Measurements from ENCODE around the gene MEF2C. TPM values are rescaled to one million over a fixed set of nuclear protein-coding genes. Genes with fewer than 3 reads are reported as not detected.
"Not testable (repeated sequence)": the region's sequence is repeated elsewhere in the genome, so short reads cannot be mapped to it uniquely, and the experiment has no call there.

The MEF2C gene
- total RNA-seq, 1 experiment from 2014 or later: 13.0 TPM

DNA sequence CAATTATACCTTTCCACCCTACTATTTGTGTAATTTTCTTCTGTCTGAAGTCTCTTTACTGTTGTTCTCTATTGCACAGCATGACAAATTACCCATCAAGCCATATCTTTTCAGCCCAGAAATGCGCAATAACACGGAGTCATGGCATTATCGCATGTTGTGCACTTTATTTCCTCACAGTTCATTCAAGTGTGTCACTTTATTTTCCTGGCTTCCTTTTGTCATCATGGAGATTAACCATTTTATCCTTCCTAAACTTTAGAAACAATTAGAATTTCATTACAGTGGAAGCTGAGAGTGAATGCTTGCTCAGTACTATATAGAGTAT lies 41.3 kb upstream of the MEF2C start:
- Histone ChIP-seq H3K36me3 (ENCODE audit: control insufficient read depth in 1 of 2, insufficient read depth in 2 of 2, low read length in 2 of 2) (no peaks in the 10 kb centered on the region), H3K9ac (ENCODE audit: low read length) (no peak overlapping the region), H3K9me2 (ENCODE audit: insufficient read depth) (no peaks in the 10 kb centered on the region), H3K4me3 (replicated peaks in 1 of 2; ENCODE audit: low read depth in 1 of 2, low read length in 2 of 2) (no peak overlapping the region), H3K4me1 (ENCODE audit: control insufficient read depth in 1 of 2, insufficient read depth in 2 of 2, low read length in 2 of 2) (no peaks in the 10 kb centered on the region), H3K27me3 (ENCODE audit: insufficient read depth, low read length) (no peaks in the 10 kb centered on the region), H3K79me2 (ENCODE audit: insufficient read depth, low read length) (no peaks in the 10 kb centered on the region), H3K27ac (ENCODE audit: low read depth, low read length) (no peak overlapping the region), H3K4me2 (ENCODE audit: low read length) (no peak overlapping the region), H2AFZ (ENCODE audit: low read depth, low read length, poor library complexity, severe bottlenecking) (no peak overlapping the region), H3K9me3 (ENCODE audit: control insufficient read depth in 1 of 2, insufficient read depth in 1 of 2, low read depth in 1 of 2, low read length in 2 of 2) (no peaks in the 10 kb centered on the region), H4K20me1 (ENCODE audit: insufficient read depth) (no peaks in the 10 kb centered on the region)
- no TSS peak for BruUV-seq (replicated peaks)
- no peak for ATAC-seq
- TF ChIP-seq CBX3 (IDR thresholded peaks at IDR 0.05; ENCODE audit: low read depth) (no peak), EZH2 (IDR thresholded peaks at IDR 0.05) (no peak), RAD21 (IDR thresholded peaks at IDR 0.05; ENCODE audit: low read depth) (no peak), EGR1 (IDR thresholded peaks at IDR 0.05; ENCODE audit: low read depth) (no peak)
- ChIA-PET RAD21 (ENCODE audit: low non-redundant PET in 1 of 2, low total read pairs in 2 of 2, uncharacterized antibody in 2 of 2, unreplicated experiment in 2 of 2) (no interaction called here), CTCF (no interaction called here), POLR2A (no interaction called here)
- intact Hi-C loops (cut with micrococcal nuclease): no loop called here
- DNase-seq (ENCODE audit: low read depth, low spot score): no peak

DNA sequence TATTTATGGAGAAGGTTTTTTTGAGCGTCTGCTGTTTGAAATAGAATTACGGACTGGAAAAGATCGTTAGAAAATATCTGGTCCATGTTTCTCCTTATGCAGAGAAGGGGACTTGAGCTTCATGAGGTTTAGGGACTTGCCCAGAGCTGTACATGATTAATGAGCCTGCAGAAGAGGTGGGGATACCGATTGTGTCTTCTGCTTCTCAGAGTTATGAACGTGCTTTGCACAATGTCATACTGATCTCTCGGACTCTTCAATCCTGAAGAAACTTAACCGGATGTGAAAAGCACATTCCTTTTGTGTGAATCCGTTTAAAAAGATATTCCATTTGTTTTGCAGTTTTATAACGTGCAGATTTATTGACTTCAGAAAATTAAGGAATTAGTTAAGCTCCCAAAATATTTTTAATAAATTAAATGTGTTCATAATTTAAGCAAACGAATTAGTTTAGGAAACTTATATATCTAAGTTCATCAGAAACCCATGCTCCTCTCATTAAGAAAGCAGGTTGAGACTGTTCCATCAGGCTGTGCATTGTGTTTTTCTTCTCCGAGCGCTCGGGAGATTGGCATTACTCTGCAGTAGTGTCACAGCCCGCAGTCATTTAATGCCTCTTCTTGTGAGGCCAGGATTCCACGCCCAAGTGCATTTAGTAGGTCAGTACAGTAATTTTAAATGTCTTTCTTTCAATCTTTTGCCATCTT lies 40.8 kb upstream of the MEF2C start:
- H2AFZ ChIP-seq (ENCODE audit: low read depth, low read length, poor library complexity, severe bottlenecking): no peak overlapping the region
- H3K9me2 ChIP-seq (ENCODE audit: insufficient read depth): no peaks in the 10 kb centered on the region
- no peak overlapping the region for H3K9ac ChIP-seq (ENCODE audit: low read length)
- H3K27ac ChIP-seq (ENCODE audit: low read depth, low read length): no peak overlapping the region
- intact Hi-C loops (cut with micrococcal nuclease): no loop called here
- no peaks in the 10 kb centered on the region for H3K79me2 ChIP-seq (ENCODE audit: insufficient read depth, low read length)
- H3K27me3 ChIP-seq (ENCODE audit: insufficient read depth, low read length): no peaks in the 10 kb centered on the region
- no peaks in the 10 kb centered on the region for H3K9me3 ChIP-seq (ENCODE audit: control insufficient read depth in 1 of 2, insufficient read depth in 1 of 2, low read depth in 1 of 2, low read length in 2 of 2)
- H3K4me2 ChIP-seq (ENCODE audit: low read length): no peak overlapping the region
- no peaks in the 10 kb centered on the region for H4K20me1 ChIP-seq (ENCODE audit: insufficient read depth)
- no peak for ATAC-seq
- H3K4me3 ChIP-seq (replicated peaks in 1 of 2; ENCODE audit: low read depth in 1 of 2, low read length in 2 of 2): no peak overlapping the region
- POLR2A ChIA-PET: no interaction called here
- CTCF ChIA-PET: no interaction called here
- no TSS peak for BruUV-seq (replicated peaks)
- DNase-seq (ENCODE audit: low read depth, low spot score): no peak
- RAD21 ChIA-PET (ENCODE audit: low non-redundant PET in 1 of 2, low total read pairs in 2 of 2, uncharacterized antibody in 2 of 2, unreplicated experiment in 2 of 2): no interaction called here
- no peak for TF ChIP-seq SRF (IDR thresholded peaks at IDR 0.05; ENCODE audit: low read depth)
- no peak for TF ChIP-seq ZNF274 (IDR thresholded peaks at IDR 0.05; ENCODE audit: low read depth, low read length)
- TF ChIP-seq, protein P1, sequence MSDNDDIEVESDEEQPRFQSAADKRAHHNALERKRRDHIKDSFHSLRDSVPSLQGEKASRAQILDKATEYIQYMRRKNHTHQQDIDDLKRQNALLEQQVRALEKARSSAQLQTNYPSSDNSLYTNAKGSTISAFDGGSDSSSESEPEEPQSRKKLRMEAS (IDR thresholded peaks at IDR 0.05): no peak
- no peak for TF ChIP-seq SP1 (IDR thresholded peaks at IDR 0.05; ENCODE audit: low read depth)
- no peak for TF ChIP-seq ZFX (IDR thresholded peaks at IDR 0.05)
- TF ChIP-seq POLR2A (IDR thresholded peaks at IDR 0.05; ENCODE audit: borderline replicate concordance, extremely low read depth, insufficient read depth, insufficient read length): no peak
- no peak for TF ChIP-seq TCF7L2 (IDR thresholded peaks at IDR 0.05; ENCODE audit: borderline replicate concordance, extremely low read depth, insufficient read depth, insufficient read length)
- no peak for TF ChIP-seq EGR1 (IDR thresholded peaks at IDR 0.05; ENCODE audit: low read depth)
- TF ChIP-seq JUND (IDR thresholded peaks at IDR 0.05): no peak
- H3K4me1 ChIP-seq (ENCODE audit: control insufficient read depth in 1 of 2, insufficient read depth in 2 of 2, low read length in 2 of 2): no peaks in the 10 kb centered on the region
- H3K36me3 ChIP-seq (ENCODE audit: control insufficient read depth in 1 of 2, insufficient read depth in 2 of 2, low read length in 2 of 2): no peaks in the 10 kb centered on the region

- DNase-seq (ENCODE audit: low read depth, low spot score); H3K36me3 ChIP-seq (ENCODE audit: control insufficient read depth in 1 of 2, insufficient read depth in 2 of 2, low read length in 2 of 2); ATAC-seq; H3K27ac ChIP-seq (ENCODE audit: low read depth, low read length); H3K79me2 ChIP-seq (ENCODE audit: insufficient read depth, low read length); H3K27me3 ChIP-seq (ENCODE audit: insufficient read depth, low read length); BruUV-seq (replicated peaks); H3K4me3 ChIP-seq (replicated peaks in 1 of 2; ENCODE audit: low read depth in 1 of 2, low read length in 2 of 2); H3K9me3 ChIP-seq (ENCODE audit: control insufficient read depth in 1 of 2, insufficient read depth in 1 of 2, low read depth in 1 of 2, low read length in 2 of 2); H3K4me2 ChIP-seq (ENCODE audit: low read length); H3K9ac ChIP-seq (ENCODE audit: low read length); H3K9me2 ChIP-seq (ENCODE audit: insufficient read depth); H3K4me1 ChIP-seq (ENCODE audit: control insufficient read depth in 1 of 2, insufficient read depth in 2 of 2, low read length in 2 of 2); CTCF ChIA-PET; H4K20me1 ChIP-seq (ENCODE audit: insufficient read depth); POLR2A ChIA-PET; H2AFZ ChIP-seq (ENCODE audit: low read depth, low read length, poor library complexity, severe bottlenecking); RAD21 ChIA-PET (ENCODE audit: low non-redundant PET in 1 of 2, low total read pairs in 2 of 2, uncharacterized antibody in 2 of 2, unreplicated experiment in 2 of 2); intact Hi-C loops (cut with micrococcal nuclease): not testable (repeated sequence)
Observed at GRCh38 chr5:88912743-88913142, 29.8 kb upstream of the MEF2C start.
